ENCODE data around the gene PFDN1.

The PFDN1 gene

DNA sequence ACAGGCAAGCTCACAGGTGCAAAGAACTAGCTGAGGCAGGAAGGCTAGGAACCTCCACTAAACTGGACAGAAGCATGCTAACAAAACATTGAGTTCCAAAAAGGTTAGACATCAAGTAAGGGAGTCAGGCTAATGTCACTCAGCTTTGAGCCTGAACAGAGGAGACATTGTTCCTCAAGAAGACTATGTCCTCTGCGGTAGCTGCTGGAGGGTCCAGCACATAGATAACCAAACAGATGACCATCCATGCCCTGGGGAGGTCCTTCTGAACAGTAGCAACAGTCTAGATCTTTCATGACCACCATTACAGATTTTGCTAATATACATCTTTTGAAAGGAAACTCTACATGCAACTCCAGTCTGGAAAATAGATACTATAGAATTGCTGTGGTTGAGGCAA, 70.2 kb downstream of the PFDN1 start:
- H3K4me3 ChIP-seq (ENCODE audit: low read length) = no peak overlapping the region
- DNase-seq (ENCODE audit: low read depth) = no peak
- TF ChIP-seq, protein P1, sequence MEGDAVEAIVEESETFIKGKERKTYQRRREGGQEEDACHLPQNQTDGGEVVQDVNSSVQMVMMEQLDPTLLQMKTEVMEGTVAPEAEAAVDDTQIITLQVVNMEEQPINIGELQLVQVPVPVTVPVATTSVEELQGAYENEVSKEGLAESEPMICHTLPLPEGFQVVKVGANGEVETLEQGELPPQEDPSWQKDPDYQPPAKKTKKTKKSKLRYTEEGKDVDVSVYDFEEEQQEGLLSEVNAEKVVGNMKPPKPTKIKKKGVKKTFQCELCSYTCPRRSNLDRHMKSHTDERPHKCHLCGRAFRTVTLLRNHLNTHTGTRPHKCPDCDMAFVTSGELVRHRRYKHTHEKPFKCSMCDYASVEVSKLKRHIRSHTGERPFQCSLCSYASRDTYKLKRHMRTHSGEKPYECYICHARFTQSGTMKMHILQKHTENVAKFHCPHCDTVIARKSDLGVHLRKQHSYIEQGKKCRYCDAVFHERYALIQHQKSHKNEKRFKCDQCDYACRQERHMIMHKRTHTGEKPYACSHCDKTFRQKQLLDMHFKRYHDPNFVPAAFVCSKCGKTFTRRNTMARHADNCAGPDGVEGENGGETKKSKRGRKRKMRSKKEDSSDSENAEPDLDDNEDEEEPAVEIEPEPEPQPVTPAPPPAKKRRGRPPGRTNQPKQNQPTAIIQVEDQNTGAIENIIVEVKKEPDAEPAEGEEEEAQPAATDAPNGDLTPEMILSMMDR (conservative IDR thresholded peaks at IDR 0.05; ENCODE audit: low read length) = no peak

DNA sequence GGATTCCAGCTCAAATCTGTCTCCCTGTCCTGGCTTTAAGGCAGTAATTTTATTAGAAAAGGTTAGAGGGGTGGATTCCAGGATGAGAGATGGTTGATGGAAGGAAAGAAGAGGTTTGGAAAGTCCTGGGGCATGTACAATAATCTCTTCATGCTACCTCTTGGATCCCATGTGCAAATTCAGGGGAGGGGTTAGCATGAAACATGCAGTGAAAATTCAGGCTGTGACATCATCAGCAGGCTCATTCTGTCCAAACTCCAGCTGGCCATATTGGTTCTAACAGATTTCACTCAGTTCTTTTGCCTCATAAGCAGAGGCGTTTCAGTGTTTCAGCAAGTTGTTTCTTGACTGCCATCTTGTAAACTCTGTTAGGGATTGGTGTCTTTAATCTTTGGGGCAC, 72.5 kb downstream of the PFDN1 start:
- no peak for DNase-seq (ENCODE audit: low read depth)
- TF ChIP-seq, protein P1 (conservative IDR thresholded peaks at IDR 0.05; ENCODE audit: low read length) = no peak
- H3K4me3 ChIP-seq (ENCODE audit: low read length) = no peak overlapping the region

DNA sequence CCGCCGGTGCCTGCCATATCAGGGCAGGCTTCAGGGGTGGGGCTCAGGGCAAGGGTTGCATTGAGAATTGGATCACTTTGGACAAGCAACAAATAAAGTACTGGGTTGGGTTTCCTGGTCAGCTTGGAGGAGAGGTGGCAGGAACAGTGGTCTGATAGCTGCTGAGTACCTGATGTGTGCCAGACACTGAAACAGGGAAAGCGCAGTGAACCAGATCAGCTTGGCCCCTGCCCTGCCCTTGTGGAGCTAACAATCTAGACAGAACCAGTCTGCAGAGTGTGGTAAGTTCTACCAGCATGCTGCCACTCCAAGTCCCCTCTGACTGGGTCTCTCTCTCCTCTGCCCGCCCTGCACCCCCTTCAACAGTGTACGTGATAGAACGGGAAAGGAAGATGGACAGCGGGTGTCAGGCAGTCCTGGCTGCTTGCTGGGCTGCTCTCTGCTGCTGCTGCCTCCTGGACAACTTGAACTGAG, 74.5 kb downstream of the PFDN1 start:
- H3K4me3 ChIP-seq (ENCODE audit: low read length) = no peak overlapping the region
- DNase-seq (ENCODE audit: low read depth) = no peak
- TF ChIP-seq, protein P1 (conservative IDR thresholded peaks at IDR 0.05; ENCODE audit: low read length) = no peak

- TF ChIP-seq, protein P1 (conservative IDR thresholded peaks at IDR 0.05; ENCODE audit: low read length) = no peak
- no peak for DNase-seq (ENCODE audit: low read depth)
- H3K4me3 ChIP-seq (ENCODE audit: low read length) = no peak overlapping the region
Observed at GRCh38 chr5:140227046-140227445, 75.9 kb downstream of the PFDN1 start.

DNA sequence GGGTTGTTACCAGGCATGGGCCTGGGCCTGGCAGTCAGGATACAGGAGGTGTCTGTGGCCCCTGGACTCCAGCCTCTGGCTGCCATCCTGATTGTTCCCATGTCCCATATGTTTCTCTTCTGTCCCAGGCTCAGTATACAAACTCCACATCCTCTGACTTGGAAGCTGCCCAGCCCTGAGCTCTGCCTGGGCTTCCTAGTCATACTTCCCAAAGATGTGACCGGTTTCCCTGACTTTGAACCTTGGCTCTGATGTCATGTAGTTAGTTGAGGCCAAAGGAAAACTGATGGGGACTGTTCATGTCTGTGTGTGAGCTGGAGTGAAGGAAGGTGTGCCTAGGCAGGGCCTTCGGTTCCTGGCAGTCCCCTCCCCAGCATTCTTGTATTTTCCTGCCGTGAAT, 77.5 kb downstream of the PFDN1 start:
- TF ChIP-seq, protein P1 (conservative IDR thresholded peaks at IDR 0.05; ENCODE audit: low read length) = no peak
- H3K4me3 ChIP-seq (ENCODE audit: low read length) = no peak overlapping the region
- no peak for DNase-seq (ENCODE audit: low read depth)

DNA sequence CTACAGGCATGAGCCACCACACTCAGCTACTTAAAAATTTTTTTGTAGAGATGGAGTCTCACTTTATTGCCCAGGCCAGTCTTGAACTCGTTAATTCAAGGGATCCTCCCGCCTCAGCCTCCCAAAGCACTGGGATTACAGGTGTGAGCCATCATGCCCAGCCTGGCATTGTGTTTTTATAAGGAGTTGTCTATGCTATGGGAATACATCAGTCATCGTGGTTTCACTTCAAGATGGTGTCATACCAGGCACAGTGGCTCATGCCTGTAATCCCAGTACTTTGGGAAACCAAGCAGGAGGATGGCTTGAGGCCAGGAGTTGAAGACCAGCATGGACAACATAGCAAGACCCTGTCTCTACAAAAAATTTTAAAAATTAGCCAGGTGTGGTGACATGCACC, 78.2 kb downstream of the PFDN1 start:
- no peak overlapping the region for H3K4me3 ChIP-seq (ENCODE audit: low read length)
- TF ChIP-seq, protein P1 (conservative IDR thresholded peaks at IDR 0.05; ENCODE audit: low read length) = no peak
- DNase-seq (ENCODE audit: low read depth) = no peak

DNA sequence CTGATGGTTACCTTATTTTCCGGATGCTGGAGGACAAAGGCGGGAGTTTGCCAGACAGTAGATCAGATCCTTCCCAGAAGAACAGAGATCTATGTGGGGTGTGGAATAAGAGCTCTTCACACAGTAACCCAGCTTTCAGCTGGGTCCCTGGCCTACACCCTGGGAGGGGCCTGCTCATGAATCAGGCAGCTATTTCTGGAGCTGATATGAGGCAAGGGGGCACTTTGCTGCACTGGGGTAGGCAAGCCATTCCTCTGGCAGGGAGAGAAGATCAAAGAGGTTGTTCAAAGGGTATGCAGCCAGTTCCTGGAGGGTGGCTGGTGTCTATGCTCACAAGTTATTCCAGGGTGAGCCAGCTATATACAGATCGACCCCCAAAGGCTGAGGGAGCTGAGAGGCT, 79.3 kb downstream of the PFDN1 start:
- TF ChIP-seq, protein P1 (conservative IDR thresholded peaks at IDR 0.05; ENCODE audit: low read length) = no peak
- H3K4me3 ChIP-seq (ENCODE audit: low read length) = no peak overlapping the region
- DNase-seq (ENCODE audit: low read depth) = no peak

All from AG10803 (cell line).